SKM-1 (cell line): Measurements from ENCODE around the gene DSEL.

ENCODE experiments used
- DNase-seq: peaks from one replicate; lab custom pipeline; 2025; ENCODE audit not compliant: unreplicated experiment; lab: John Stamatoyannopoulos, UW

The DSEL gene

GRCh38 chr18:67516539-67517443, at the start of gene DSEL:
TSS of gene DSEL (minus strand) at chr18:67516720. CDS start at chr18:67514608, 2,112 bp downstream.
- DNase-seq: peak; percentile 69

- DNase-seq: no peak
Observed at GRCh38 chr18:67553437-67553836, 36.9 kb upstream of the DSEL start.

- no peak for DNase-seq
Observed at GRCh38 chr18:67550872-67551520, 34.5 kb upstream of the DSEL start.

- no peak for DNase-seq
Observed at GRCh38 chr18:67549946-67550345, 33.4 kb upstream of the DSEL start.

GRCh38 chr18:67545681-67546080, 29.2 kb upstream of the DSEL start:
- DNase-seq: no peak

DNA sequence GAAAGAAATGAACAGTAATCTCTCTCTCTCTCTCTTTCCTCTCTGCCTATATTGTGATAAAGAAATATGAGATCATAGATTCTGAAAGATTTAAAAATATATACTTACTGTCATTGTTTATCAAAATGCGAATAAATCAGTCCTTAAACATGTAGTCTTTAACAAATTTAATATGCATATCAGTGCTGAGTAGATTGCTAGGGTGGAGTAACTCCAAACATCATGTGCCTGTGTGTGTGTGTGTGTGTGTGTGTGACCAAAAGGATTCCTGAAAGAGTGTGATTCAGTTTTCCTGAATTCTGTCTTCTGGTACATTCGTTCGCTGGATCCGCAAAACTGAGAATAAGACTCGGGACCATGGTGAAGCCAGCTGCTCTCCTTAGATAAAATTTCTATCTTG, 24.0 kb upstream of the DSEL start:
- DNase-seq: no peak

DNA sequence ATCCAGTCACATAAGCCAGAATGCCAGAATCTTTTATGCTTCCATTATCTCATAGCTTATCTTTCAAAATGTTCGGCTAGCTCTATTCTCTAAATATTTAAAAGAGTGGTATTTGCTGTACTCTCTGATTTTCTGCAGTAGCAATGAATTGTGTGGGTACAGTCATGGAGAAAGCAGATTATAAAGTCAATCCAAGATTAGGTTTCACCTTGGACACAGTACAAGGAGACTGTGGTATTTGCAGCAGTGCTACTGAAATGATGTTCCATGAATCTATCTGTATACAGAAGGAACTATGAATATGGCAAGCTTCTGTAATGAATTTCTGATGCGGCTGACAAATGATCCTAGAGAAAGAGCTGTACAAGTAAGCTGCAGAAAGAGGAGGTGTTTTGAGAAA, 15.4 kb upstream of the DSEL start:
- DNase-seq: no peak

DNA sequence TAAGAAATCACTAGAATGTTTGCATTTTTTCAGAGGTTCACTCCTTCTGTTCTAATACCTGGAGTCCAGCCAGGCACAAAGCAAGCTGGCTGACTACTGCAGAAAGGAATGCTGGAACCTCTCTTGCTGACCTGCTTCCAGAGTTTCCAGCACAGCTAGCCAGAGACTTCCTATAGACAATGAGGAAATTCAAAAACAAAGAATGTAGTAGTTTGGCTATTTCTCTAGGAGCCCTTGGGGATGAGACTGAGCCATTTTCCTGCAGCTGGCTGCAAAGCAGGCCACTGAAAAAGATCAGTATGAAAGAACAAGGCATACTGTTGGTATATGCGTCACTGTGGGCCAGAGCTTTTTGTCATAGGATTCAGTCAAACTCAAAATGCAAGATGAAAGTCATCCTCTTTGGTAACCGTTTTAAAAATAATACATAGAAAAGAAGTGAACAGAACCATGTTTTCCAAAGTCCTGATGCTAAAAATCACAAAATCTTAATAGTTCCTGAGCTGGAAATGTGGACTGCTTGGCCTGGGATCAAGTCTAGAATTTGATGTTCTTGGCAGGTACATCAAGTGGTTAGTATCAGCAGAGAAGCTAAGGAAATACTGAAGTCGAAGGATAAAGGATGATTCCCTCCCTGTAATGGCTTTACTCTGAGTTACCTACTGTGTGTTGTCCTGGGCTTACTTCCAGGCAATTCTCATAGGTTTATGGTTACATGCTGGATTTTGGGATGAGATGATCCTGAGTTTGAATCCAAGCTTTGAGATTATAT, 9.0 kb upstream of the DSEL start:
- no peak for DNase-seq

DNA sequence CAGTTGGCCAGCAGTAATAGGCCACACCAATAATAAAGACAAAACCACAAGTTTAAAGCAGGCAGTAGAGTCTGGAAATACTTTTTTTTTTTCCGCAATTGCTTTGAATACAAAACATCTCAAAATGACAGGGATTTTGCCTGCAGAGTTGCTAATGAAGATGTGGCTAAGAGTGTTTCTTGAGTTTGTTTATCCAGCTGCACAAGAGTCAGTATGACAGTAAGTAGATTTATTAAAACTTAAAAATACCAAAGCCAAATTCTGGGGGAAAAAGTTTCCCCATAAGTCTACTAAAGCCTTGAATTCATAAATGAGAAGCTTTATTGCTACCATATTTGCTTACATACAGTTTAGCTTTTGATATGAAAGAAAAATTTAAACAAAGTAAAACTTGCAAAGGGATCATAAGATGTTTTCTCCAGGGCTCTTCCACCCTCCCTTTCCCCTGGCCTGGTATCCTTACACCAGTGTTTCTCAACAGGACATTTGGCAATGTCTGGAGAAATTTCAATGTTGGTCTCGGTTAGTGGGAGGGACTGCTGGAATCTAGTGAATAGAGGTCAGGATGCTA, 3.9 kb upstream of the DSEL start:
- no peak for DNase-seq

GRCh38 chr18:67519592-67519991, 3.1 kb upstream of the DSEL start:
- DNase-seq: no peak

DNA sequence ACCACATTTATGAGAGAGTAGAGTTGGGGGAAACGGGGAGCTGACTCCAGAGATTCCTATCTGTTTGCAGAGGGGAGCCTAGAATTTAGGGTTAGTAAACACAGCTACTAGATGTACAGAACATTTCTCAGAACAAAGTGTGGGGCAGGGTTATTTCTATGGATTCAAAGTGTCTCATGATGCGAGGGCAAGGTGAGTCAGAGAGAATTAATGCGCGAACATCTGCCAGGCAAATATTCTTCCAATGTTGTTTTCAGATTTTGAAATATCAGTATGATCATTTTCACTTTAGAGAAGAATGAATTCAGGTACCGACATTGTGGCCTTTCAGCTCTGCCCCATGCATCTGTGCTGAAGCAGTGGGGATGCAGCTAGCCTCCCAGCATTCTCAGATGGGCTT, 2.0 kb upstream of the DSEL start:
- DNase-seq: no peak

- DNase-seq: no peak
Observed at GRCh38 chr18:67517444-67517765, 885 bp upstream of the DSEL start.

- no peak for DNase-seq
Observed at GRCh38 chr18:67515942-67516538, 480 bp downstream of the DSEL start.

GRCh38 chr18:67514901-67515540, 1.5 kb downstream of the DSEL start:
- DNase-seq: no peak

DNA sequence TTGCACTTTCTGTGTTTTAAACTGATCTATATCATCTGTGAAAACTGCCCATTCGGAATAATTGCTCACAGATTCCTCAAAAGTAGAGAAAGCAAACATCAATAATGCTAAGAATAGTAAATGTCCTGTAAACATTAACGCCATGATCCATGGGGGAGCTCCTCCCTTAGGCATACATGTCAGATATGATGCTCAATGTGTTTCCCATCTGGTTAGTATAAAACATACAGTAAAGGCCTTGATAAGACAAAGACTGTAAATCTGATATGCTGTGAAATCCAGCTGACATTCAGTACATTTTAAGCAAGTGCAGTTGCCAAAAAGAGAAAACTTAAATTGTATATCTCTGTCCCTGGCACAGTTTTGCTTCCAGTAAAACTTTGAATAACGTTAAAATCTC, 2.1 kb downstream of the DSEL start:
- no peak for DNase-seq

DNA sequence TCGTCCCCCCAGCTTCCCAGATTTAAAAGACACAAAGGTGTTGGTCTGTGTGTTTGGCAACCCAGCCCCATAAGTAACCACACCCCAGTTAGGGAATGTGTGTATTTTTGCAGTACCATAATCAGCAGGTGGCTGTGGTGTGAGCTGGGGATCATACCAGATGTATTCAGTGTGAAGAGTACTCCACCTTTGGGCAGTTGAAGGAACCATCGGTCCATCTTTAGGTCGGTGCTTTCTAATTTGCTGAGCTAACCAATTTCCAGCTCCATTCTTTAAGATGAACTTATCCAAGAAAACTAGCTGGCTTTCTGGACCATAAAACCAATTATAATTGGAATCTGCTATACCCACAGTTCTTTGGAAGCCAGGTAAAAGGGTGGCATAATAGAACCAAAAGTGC, 3.2 kb downstream of the DSEL start:
- no peak for DNase-seq

DNA sequence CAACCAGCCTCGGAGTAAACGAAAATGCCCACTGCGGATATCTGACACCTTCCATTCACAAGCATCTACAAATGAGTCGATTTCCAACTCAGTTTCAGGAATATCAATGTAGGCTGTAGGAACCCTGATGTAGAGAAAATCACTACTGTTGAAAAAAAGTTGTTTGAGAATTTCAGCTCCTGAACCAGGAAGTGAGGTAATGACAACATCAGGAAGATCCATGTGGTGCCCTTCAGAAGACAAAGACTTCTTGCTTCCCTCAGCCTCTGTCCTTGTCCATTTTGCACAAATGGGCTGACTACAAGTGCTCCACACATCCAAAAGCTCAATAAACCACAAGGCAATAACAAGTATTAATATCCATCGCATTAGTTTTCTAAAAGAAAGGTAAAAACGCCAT, 4.7 kb downstream of the DSEL start:
- DNase-seq: no peak

DNA sequence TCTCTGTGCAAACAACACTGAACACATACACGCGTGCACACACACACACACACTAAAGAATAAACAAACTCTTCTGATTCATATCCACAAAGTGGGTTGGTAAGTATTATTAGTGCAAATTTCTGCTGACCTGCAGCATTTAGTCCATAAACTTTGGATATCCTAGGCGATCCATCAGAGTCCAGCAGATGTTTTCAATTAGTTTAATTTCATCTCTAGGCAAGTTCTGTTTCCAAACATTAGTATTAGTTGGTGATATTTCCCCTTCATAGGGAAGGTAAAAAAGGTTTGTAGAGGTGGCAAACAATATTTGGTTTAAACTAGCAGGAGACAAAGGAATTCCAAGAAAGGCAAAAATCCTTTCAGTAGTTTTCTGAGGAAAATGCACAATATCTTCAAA, 5.7 kb downstream of the DSEL start:
- no peak for DNase-seq

- DNase-seq: no peak
Observed at GRCh38 chr18:67509741-67510391, 6.7 kb downstream of the DSEL start.

DNA sequence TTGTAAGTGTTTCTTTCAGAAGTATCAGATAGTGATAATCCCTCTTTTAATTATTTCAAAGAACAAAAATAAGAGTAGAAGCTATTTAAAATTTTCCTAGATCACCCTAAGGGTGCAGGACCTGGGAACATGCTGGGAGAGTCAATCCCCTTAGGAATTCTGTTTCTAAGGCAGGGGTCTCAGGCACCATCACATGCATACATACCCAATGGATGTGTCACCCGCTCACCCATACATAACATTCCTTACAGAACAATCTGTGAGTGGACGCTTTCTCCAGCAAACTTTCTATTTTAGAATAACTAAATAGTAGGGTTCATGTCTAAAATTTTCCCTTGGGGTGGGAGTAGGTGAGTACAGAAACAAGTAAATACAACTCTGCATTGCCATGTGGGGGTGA, 8.4 kb downstream of the DSEL start:
- DNase-seq: no peak
